Transverse colon (tissue), 4 donors: ENCODE data around the gene SLC10A1. TPM values are rescaled to one million over a fixed set of nuclear protein-coding genes. Genes with fewer than 3 reads are reported as not detected.
A peak's percentile ranks its signal among the peaks of the same experiment; 100 is the strongest.

ENCODE experiments used
- DNase-seq: peaks from one replicate; pipeline ENCODE4 v3.0.0-alpha.2; 2019
- H3K27ac ChIP-seq, 4 donors: fragments of 200-600 bp; sonication (generic); 2 replicates each; pipeline ENCODE4 v1.5.1; 2016 to 2018; ENCODE audit warnings: inconsistent platforms in 4 of 4
- H3K27me3 ChIP-seq: fragments of 200-600 bp; sonication (generic); 2 replicates; pipeline ENCODE4 v1.5.1; 2017; ENCODE audit warnings: inconsistent platforms
- H3K36me3 ChIP-seq, 4 donors: fragments of 200-600 bp; sonication (generic); 2 replicates each; pipeline ENCODE4 v1.5.1; 2017 to 2019; ENCODE audit warnings: inconsistent platforms in 4 of 4
- H3K4me1 ChIP-seq, 4 donors: fragments of 200-600 bp; sonication (generic); 2 replicates each; pipeline ENCODE4 v1.5.1; 2017 to 2020; ENCODE audit warnings: inconsistent platforms in 4 of 4
- H3K4me3 ChIP-seq, 4 donors: fragments of 200-600 bp; sonication (generic); 1 replicate in 1 of 4; 2 replicates in 3 of 4; pipeline versions ENCODE4 v1.5.1 to v1.6.1; 2017 to 2019; ENCODE audit warnings: inconsistent platforms in 4 of 4
- H3K9me3 ChIP-seq, 2 donors: fragments of 200-600 bp; sonication (generic); 2 replicates each; pipeline ENCODE4 v1.5.1; 2017 to 2019; ENCODE audit warnings: inconsistent platforms in 2 of 2
- EP300 ChIP-seq: sonication (generic); formaldehyde crosslinking; IDR thresholded peaks from one replicate; pipeline ENCODE4 v1.6.1; 2017; ENCODE audit warnings: antibody characterized with exemption, low read depth
- POLR2A ChIP-seq: fragments of 450-650 bp; IDR thresholded peaks from one replicate; pipeline ENCODE4 v1.6.1; 2016; ENCODE audit warnings: antibody characterized with exemption, mild to moderate bottlenecking, moderate library complexity
- POLR2AphosphoS5 ChIP-seq, 3 donors: sonication (generic); formaldehyde crosslinking; IDR thresholded peaks; one replicate each; pipeline ENCODE4 v1.6.1; 2016; ENCODE audit warnings: antibody characterized with exemption in 3 of 3
- WGBS, 2 donors: methylation state at CpG; one replicate each; pipeline ENCODE4 v1.1.5; 2018; ENCODE audit warnings: low coverage in 1 of 2; 5-methylcytosine and 5-hydroxymethylcytosine counted together
- in situ Hi-C, 4 donors: fragments of 200-750 bp; cut with MboI; loops; one replicate each; pipeline versions ENCODE4 v1.15.0 to v1.15.1; 2017; ENCODE audit warnings: low sequenced_read_pairs in 3 of 4, low pct_ligation_motif_present in 1 of 4, low pct_unique_long_range_greater_than_20kb in 1 of 4
- intact Hi-C: fragments of 100-400 bp; cut with DNase I; formaldehyde crosslinking; loops from one replicate; pipeline ENCODE4 v1.15.1; 2023; ENCODE audit warnings: low total_unique reads
- total RNA-seq, 4 donors: library from RNA; depleted of rRNA; stranded (reverse); fragments of >200 nt; gene quantifications; one replicate each; pipeline ENCODE4 v1.1.0, GENCODE V29; 2016
- TF ChIP-seq, protein P1 (sequence below), 5 experiments: fragments of 200-600 bp in 3 of 5; fragments of 450-650 bp in 2 of 5; sonication (generic) in 3 of 5; IDR thresholded peaks; 1 replicate in 2 of 5; 2 replicates in 3 of 5; pipeline ENCODE4 v1.5.1; 2016 to 2017; ENCODE audit warnings: antibody characterized with exemption in 5 of 5, inconsistent platforms in 3 of 5, mild to moderate bottlenecking in 2 of 5, moderate library complexity in 1 of 5

The SLC10A1 gene
- total RNA-seq, 4 donors from 2014 or later, result 0.27 TPM; not detected in 3

DNA sequence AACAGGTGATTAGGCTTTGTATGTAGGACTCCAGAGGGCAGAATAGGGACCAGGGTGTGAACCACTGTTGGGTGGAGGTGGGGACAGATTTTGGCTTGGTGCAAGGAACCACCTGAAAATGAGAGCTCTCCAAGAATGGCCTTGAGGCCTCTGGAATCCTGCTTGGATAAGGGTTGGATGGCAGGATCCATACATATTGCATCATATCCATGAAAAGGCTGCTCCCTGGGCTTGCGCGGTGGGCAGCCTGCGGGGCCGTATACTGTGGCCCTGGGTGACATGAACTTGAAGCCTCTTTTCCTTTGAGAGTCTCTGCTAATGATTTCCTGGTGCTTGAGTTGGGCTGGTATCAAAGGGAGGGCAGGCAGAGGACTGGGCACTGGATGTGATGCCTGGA is 1.3 kb upstream of the SLC10A1 start:
- H3K36me3 ChIP-seq, result no peaks in the 10 kb centered on the region
- WGBS, 2 donors, result 100% methylated on average over 4 of the region's 4 CpGs; no CpG with 5 or more reads in 1 of the 2 donors
- H3K4me3 ChIP-seq, result no peak overlapping the region
- H3K27me3 ChIP-seq, result peaks cover 7% of the 10 kb centered on the region
- in situ Hi-C loops, result no loop called here
- DNase-seq, result no peak
- no peak overlapping the region for H3K27ac ChIP-seq
- peaks cover 0 to 9% (median 2%) of the 10 kb centered on the region in 4 donors for H3K4me1 ChIP-seq
- intact Hi-C loops, result loop anchor here (1.0 kb wide), 1 partner anchor 28 kb away; no protein-coding TSS in a partner anchor
- no peaks in the 10 kb centered on the region for H3K9me3 ChIP-seq
- TF ChIP-seq, protein P1, sequence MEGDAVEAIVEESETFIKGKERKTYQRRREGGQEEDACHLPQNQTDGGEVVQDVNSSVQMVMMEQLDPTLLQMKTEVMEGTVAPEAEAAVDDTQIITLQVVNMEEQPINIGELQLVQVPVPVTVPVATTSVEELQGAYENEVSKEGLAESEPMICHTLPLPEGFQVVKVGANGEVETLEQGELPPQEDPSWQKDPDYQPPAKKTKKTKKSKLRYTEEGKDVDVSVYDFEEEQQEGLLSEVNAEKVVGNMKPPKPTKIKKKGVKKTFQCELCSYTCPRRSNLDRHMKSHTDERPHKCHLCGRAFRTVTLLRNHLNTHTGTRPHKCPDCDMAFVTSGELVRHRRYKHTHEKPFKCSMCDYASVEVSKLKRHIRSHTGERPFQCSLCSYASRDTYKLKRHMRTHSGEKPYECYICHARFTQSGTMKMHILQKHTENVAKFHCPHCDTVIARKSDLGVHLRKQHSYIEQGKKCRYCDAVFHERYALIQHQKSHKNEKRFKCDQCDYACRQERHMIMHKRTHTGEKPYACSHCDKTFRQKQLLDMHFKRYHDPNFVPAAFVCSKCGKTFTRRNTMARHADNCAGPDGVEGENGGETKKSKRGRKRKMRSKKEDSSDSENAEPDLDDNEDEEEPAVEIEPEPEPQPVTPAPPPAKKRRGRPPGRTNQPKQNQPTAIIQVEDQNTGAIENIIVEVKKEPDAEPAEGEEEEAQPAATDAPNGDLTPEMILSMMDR (IDR thresholded peaks at IDR 0.05), result no peak
- TF ChIP-seq POLR2AphosphoS5 (IDR thresholded peaks at IDR 0.05), result no peak
- TF ChIP-seq EP300, result no peak
- TF ChIP-seq POLR2A, result no peak

DNA sequence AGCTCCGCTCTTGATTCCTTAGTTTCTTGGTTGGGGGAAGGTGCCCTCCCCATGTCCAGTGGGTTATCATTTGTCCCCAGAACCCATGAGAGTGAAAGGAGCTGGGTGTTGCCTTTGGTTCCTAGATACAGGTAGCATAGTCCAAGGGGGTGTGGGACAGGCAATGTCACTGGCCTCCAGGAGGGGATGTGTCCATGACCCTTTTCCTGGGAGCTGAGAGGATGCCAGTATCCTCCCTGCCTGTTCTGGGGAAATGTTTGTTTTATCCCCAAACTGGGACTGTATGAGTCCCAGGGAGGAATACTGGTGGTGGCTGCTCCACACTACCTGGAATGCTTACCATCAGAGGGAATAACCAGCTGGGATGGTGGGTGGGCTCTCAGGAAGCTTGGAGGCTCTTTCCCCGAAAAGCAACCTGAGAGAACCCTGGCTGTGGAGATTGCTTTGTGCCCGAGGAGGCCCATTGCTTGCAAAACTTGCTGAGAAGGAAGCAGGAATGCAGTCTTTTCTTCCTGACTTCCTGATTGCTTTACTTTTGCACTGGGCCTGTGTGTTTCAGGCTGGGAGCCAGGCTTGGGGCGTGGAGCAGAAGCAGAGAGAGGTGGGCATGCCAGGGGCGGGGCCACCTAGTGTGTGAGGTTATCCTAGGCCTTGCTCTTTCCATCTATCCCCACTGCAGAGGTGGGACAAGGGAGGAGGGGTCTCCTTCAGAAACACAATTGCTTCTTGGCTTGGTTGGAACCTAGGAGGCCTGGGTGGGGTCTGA is 715 bp upstream of the SLC10A1 start:
- DNase-seq, result peak; percentile 66
- WGBS, 2 donors, result 34 to 63% methylated on average over 2 to 5 of the region's 5 CpGs
- no peak overlapping the region for H3K4me3 ChIP-seq
- H3K27ac ChIP-seq, result peak overlapping the region; percentile 44 to 68 (median 53)
- TF ChIP-seq EP300, result no peak
- no peak for TF ChIP-seq POLR2A
- TF ChIP-seq, protein P1 (IDR thresholded peaks at IDR 0.05), result no peak
- no peak for TF ChIP-seq POLR2AphosphoS5 (IDR thresholded peaks at IDR 0.05)
- peaks cover 0 to 9% (median 2%) of the 10 kb centered on the region in 4 donors for H3K4me1 ChIP-seq
- intact Hi-C loops (loop anchor here (1.0 kb wide), 1 partner anchor 29 kb away; no protein-coding TSS in a partner anchor), in situ Hi-C loops (no loop called here)
- H3K36me3 ChIP-seq, result no peaks in the 10 kb centered on the region
- H3K9me3 ChIP-seq, result no peaks in the 10 kb centered on the region
- H3K27me3 ChIP-seq, result peaks cover 7% of the 10 kb centered on the region

DNA sequence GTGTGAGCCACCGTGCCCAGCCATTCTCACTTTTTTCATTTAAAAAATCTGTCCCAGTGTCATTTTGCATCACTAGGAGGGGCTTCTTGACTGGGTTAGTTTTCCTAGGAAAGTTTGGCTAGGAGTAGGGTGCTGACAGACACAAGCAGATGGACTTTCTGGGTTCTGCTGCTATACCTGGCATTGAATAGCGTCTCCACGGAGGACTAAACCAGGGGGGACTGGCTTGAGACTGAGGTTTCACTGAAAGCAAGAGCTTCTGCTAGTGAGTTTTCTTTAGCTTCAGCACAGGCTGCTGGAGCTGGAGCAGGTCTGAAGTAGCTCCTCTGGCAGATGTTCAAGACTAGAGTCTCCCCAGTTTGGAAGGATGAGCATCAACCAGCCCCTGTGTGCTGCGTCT is 1.4 kb downstream of the SLC10A1 start:
- Histone ChIP-seq H3K27ac (no peak overlapping the region), H3K36me3 (no peaks in the 10 kb centered on the region), H3K27me3 (no peaks in the 10 kb centered on the region), H3K9me3 (no peaks in the 10 kb centered on the region), H3K4me1 (peaks cover 0 to 9% (median 2%) of the 10 kb centered on the region in 4 donors), H3K4me3 (no peak overlapping the region)
- in situ Hi-C loops, result no loop called here
- no peak for DNase-seq
- WGBS, 2 donors, result 57 to 82% methylated on average over 1 to 4 of the region's 4 CpGs
- TF ChIP-seq, protein P1 (IDR thresholded peaks at IDR 0.05), result no peak
- TF ChIP-seq EP300 (no peak), POLR2AphosphoS5 (IDR thresholded peaks at IDR 0.05) (no peak), POLR2A (no peak)
- intact Hi-C loops, result no loop called here

- in situ Hi-C loops (no loop called here), intact Hi-C loops (no loop called here)
- Histone ChIP-seq H3K4me3 (no peak overlapping the region), H3K4me1 (peaks cover 0 to 9% (median 2%) of the 10 kb centered on the region in 4 donors), H3K9me3 (no peaks in the 10 kb centered on the region), H3K27me3 (no peaks in the 10 kb centered on the region), H3K27ac (no peak overlapping the region), H3K36me3 (no peaks in the 10 kb centered on the region)
- TF ChIP-seq, protein P1 (IDR thresholded peaks at IDR 0.05), result no peak
- TF ChIP-seq POLR2A, result no peak
- no peak for TF ChIP-seq POLR2AphosphoS5 (IDR thresholded peaks at IDR 0.05)
- TF ChIP-seq EP300, result no peak
- DNase-seq, result no peak
- WGBS, 2 donors, result 84% methylated on average over 3 of the region's 3 CpGs; no CpG with 5 or more reads in 1 of the 2 donors
Observed at GRCh38 chr14:69794791-69795190, 2.2 kb downstream of the SLC10A1 start.
